Tibial artery (tissue), 4 donors: ENCODE results near the gene ROCK2.

Experiments
- DNase-seq, 2 donors: peaks; one replicate each; pipeline ENCODE4 v3.0.0-alpha.2; 2019
- H3K27ac ChIP-seq, 2 donors: fragments of 200-600 bp; sonication (generic) in 1 of 2; 1 replicate in 1 of 2; 2 replicates in 1 of 2; pipeline ENCODE4 v1.5.1; 2018 to 2019; ENCODE audit warnings: mild to moderate bottlenecking in 1 of 2
- H3K27me3 ChIP-seq, 2 donors: fragments of 200-600 bp; sonication (generic) in 1 of 2; one replicate each; pipeline versions ENCODE4 v1.5.1 to v1.6.0; 2016 to 2019
- H3K36me3 ChIP-seq, 3 donors: fragments of 200-600 bp; sonication (generic) in 2 of 3; one replicate each; pipeline ENCODE4 v1.5.1; 2016 to 2019; ENCODE audit warnings: mild to moderate bottlenecking in 2 of 3
- H3K4me1 ChIP-seq, 4 donors: fragments of 200-600 bp; sonication (generic) in 2 of 4; 1 replicate in 3 of 4; 2 replicates in 1 of 4; pipeline ENCODE4 v1.5.1; 2016 to 2019
- H3K4me3 ChIP-seq, 2 donors: fragments of 200-600 bp; sonication (generic) in 1 of 2; 1 replicate in 1 of 2; 2 replicates in 1 of 2; pipeline ENCODE4 v1.5.1; 2018 to 2019; ENCODE audit warnings: mild to moderate bottlenecking in 2 of 2
- H3K9me3 ChIP-seq, 3 donors: fragments of 200-600 bp; sonication (generic) in 1 of 3; one replicate each; pipeline ENCODE4 v1.5.1; 2016 to 2019
- intact Hi-C: fragments of 100-400 bp; cut with DNase I; formaldehyde crosslinking; loops from one replicate; pipeline ENCODE4 v1.15.0; 2023; ENCODE audit warnings: low total_unique reads
- TF ChIP-seq, protein P1 (sequence below), 2 experiments: fragments of 200-600 bp in 1 of 2; fragments of 450-650 bp in 1 of 2; IDR thresholded peaks; one replicate each; pipeline ENCODE4 v1.5.1; 2017 to 2019; ENCODE audit warnings: antibody characterized with exemption in 2 of 2, mild to moderate bottlenecking in 1 of 2, moderate library complexity in 1 of 2

Gene ROCK2

DNA sequence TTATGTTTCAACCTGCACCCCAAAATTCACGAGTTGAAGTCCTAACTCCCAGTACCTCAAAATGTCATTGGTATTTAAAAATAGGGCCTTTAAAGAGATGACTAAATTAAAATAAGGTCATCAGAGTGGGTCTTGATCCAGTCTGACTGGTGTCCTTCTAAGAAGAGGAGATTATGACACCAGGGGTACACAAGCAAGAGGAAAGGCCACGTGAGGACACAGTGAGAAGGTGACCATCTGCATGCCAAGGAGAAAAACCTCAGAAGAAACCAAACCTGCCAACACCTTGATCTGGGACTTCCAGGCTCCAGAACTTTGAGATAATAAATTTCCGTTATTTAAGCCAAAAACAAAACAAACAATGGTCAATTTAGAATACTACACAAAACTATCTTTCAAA lies 22.6 kb downstream of the ROCK2 start:
- TF ChIP-seq, protein P1, sequence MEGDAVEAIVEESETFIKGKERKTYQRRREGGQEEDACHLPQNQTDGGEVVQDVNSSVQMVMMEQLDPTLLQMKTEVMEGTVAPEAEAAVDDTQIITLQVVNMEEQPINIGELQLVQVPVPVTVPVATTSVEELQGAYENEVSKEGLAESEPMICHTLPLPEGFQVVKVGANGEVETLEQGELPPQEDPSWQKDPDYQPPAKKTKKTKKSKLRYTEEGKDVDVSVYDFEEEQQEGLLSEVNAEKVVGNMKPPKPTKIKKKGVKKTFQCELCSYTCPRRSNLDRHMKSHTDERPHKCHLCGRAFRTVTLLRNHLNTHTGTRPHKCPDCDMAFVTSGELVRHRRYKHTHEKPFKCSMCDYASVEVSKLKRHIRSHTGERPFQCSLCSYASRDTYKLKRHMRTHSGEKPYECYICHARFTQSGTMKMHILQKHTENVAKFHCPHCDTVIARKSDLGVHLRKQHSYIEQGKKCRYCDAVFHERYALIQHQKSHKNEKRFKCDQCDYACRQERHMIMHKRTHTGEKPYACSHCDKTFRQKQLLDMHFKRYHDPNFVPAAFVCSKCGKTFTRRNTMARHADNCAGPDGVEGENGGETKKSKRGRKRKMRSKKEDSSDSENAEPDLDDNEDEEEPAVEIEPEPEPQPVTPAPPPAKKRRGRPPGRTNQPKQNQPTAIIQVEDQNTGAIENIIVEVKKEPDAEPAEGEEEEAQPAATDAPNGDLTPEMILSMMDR (IDR thresholded peaks at IDR 0.05) = no peak
- intact Hi-C loops = no loop called here

DNA sequence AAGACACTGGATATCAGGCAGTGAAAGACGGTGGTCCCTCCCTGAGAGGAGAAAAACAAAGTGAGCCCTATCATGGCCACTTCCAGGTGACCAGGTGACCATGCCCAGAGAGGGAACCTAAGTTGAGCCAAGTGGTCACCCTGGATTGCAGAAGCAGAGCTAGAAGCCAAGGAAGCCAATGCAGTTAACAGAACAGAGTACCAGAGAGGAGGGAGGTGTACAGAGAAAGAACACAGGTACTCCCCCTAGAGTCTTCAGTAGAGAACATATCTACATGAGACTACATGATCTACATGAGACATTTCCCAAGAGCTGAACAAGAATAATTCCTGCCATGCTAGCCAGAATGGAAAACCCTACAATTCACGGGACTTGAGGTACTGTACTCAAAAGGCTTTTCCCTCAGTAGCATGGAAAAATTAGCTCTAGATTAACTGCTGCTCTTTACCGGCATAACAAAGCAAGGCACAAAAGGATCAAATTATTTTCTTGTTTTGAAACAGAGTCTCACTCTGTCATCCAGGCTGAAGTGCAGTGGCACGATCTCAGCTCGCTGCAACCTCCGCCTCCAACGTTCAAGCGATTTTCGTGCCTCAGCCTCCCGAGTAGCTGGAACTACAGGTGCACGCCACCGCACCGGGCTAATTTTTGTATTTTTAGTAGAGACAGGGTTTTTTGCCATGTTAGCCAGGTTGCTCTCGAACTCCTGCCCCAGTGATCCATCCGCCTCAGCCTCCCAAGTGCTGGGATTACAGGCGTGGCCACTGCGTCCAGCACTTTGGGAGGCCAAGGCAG lies 23.5 kb downstream of the ROCK2 start:
- H3K9me3 ChIP-seq = no peaks in the 10 kb centered on the region
- H3K36me3 ChIP-seq = no peaks in the 10 kb centered on the region
- no peak for DNase-seq
- no peaks in the 10 kb centered on the region for H3K27me3 ChIP-seq
- TF ChIP-seq, protein P1 (IDR thresholded peaks at IDR 0.05) = no peak
- H3K4me3 ChIP-seq = no peak overlapping the region
- H3K27ac ChIP-seq = no peak overlapping the region
- peaks cover 0 to 75% (median 23%) of the 10 kb centered on the region in 4 donors for H3K4me1 ChIP-seq
- intact Hi-C loops = no loop called here

More for the DNA sequence above, 22.6 kb downstream of the ROCK2 start:
- no peak overlapping the region for H3K4me3 ChIP-seq
- no peaks in the 10 kb centered on the region for H3K27me3 ChIP-seq
- peaks cover 0 to 75% (median 19%) of the 10 kb centered on the region in 4 donors for H3K4me1 ChIP-seq
- H3K9me3 ChIP-seq = no peaks in the 10 kb centered on the region
- no peak for DNase-seq
- no peak overlapping the region for H3K27ac ChIP-seq
- H3K36me3 ChIP-seq = no peaks in the 10 kb centered on the region

GRCh38 chr2:11319939-11320338 lies 24.5 kb downstream of the ROCK2 start:
- H3K9me3 ChIP-seq = no peaks in the 10 kb centered on the region
- TF ChIP-seq, protein P1 (IDR thresholded peaks at IDR 0.05) = no peak
- H3K4me3 ChIP-seq = no peak overlapping the region
- peaks cover 0 to 75% (median 26%) of the 10 kb centered on the region in 4 donors for H3K4me1 ChIP-seq
- intact Hi-C loops = no loop called here
- H3K36me3 ChIP-seq = no peaks in the 10 kb centered on the region
- H3K27me3 ChIP-seq = no peaks in the 10 kb centered on the region
- DNase-seq = no peak
- no peak overlapping the region for H3K27ac ChIP-seq

DNA sequence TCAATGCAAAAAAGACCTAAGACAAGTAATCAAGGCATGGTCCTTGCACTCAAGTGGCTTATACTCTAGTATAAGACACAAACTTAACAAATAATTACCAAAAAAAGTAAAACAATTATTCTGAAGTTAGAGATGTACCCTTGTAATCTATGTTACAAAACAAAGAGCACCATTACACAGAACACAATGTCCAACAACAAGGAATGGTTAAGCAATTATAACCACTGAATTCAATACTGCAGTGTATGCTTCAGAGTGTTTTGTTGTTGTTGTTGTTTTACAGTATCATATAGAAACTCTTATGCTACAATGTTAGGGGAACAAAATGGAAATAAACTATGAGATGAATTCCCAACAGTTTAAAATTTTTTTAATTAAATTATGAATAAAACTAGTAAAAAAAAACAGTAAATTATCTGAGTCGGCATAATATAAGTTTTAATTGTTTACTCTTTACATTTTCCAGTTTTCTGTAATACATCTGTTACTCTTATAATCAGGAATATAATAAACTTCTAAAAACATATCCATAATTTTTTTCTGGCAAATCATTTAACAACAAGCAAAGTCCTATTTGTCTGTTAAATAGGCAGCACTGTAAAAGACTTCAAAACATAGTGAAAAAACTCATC lies 29.2 kb downstream of the ROCK2 start:
- intact Hi-C loops = no loop called here
- TF ChIP-seq, protein P1 (IDR thresholded peaks at IDR 0.05) = no peak
- Histone ChIP-seq H3K9me3 (no peaks in the 10 kb centered on the region), H3K36me3 (no peaks in the 10 kb centered on the region), H3K27ac (no peak overlapping the region), H3K27me3 (no peaks in the 10 kb centered on the region), H3K4me3 (no peak overlapping the region), H3K4me1 (peaks cover 0 to 69% (median 19%) of the 10 kb centered on the region in 4 donors)
- DNase-seq = no peak

DNA sequence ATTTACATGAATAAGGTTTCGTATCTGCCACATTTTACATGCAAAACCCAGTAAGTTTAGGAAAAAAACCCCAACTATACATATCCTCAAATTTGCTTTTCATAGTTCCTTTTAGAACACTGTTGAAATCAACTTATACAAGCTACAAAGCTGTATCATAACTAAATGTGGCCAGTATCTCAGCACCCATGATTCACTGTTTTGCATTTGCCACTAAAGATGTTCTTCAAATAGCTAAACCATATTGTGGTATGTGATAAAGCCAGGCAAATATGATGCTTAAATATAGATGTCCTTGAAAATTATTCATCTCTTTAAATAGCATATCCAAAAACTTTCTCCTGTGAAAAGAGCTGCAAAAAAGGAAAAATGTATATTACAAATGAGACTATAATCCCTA lies 29.9 kb downstream of the ROCK2 start:
- intact Hi-C loops = no loop called here
- H3K4me3 ChIP-seq = no peak overlapping the region

More for the DNA sequence above, 29.9 kb downstream of the ROCK2 start:
- Histone ChIP-seq H3K27me3 (no peaks in the 10 kb centered on the region), H3K4me1 (peaks cover 0 to 69% (median 21%) of the 10 kb centered on the region in 4 donors), H3K36me3 (no peaks in the 10 kb centered on the region), H3K27ac (no peak overlapping the region), H3K9me3 (no peaks in the 10 kb centered on the region)
- TF ChIP-seq, protein P1 (IDR thresholded peaks at IDR 0.05) = no peak
- DNase-seq = no peak
